Measurements from ENCODE around the gene HRK. TPM values are rescaled to one million over a fixed set of nuclear protein-coding genes. Genes with fewer than 3 reads are reported as not detected.

The HRK gene
- polyA plus RNA-seq, 4 donors = 0.32 to 0.72 (median 0.58) TPM

DNA sequence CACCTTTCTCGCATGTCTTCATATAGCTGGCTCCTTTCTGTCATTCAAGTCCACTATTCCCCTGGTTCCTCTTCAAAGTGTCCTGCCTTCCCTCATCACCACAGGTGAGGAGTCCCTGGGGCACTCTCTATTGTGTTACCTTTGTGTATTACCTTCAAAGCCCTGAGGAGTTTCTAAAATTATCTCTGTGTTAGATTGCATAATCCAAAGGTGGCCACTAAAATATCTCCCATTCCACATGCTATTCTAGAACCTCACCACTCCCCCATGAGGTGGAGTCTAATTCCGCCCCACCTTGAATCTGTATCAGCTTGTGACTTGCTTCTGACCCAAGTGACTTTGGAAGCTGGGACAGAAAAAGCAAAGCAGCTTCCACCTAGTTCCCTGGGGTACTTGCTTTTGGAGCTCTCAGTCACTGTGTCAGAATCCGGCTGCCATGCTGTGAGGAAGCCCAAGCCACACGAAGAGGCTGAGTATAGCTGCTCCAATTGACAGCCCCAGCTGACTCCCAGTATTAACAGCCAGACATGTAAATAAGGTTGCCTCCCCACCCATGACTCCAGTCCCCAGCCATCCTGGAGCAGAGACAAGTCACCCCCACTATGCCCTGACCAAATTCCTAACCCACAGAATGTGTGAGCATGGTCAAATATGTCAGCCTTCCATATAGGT is 6.8 kb downstream of the HRK start:
- DNase-seq (ENCODE audit: low read depth in 4 of 4, low spot score in 3 of 4) = no peak

- no peak for DNase-seq (ENCODE audit: low read depth in 4 of 4, low spot score in 3 of 4)
Measured at GRCh38 chr12:116870306-116870705, 10.9 kb downstream of the HRK start.

DNA sequence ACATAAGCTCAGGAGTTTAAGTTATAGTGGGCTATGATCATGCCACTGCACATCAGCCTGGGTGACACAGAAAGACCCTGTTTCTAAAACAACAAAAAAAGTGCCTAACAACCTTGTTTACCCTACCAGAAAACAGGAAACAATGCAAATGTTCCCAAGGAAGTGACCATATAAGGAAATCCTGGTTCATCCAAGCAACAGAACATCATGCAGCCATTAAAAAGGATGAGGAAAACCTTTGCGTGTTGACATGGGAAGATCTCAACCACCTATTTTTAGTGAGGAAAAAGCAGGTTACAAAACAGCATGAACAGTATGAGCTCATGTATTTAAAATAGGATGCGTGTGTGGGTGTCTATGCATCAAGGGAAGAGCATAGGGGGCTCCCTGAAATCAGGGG is 13.7 kb downstream of the HRK start:
- DNase-seq (ENCODE audit: low read depth in 4 of 4, low spot score in 3 of 4) = no peak

GRCh38 chr12:116864371-116865160 is 16.7 kb downstream of the HRK start:
- DNase-seq (ENCODE audit: low read depth in 4 of 4, low spot score in 3 of 4) = no peak

- DNase-seq (ENCODE audit: low read depth in 4 of 4, low spot score in 3 of 4) = no peak
Measured at GRCh38 chr12:116863275-116863767, 17.9 kb downstream of the HRK start.

DNA sequence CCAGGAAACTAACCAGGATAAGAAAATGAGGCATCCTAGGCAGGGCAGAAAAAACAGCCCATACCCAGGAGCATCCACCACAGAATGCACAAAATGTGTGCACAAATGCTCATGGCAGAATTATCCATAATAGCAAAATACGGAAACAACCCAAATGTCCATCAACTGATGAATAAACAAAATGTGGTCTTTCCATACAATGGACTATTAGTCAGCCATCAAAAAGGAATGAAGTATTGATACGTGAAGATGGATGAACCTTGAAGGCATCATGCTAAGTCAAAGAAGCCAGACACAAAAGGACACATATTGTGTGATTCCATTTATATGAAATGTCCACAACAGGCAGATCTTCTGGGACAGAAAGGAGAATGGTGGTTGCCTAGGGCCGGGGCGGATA is 19.1 kb downstream of the HRK start:
- no peak for DNase-seq (ENCODE audit: low read depth in 4 of 4, low spot score in 3 of 4)

DNA sequence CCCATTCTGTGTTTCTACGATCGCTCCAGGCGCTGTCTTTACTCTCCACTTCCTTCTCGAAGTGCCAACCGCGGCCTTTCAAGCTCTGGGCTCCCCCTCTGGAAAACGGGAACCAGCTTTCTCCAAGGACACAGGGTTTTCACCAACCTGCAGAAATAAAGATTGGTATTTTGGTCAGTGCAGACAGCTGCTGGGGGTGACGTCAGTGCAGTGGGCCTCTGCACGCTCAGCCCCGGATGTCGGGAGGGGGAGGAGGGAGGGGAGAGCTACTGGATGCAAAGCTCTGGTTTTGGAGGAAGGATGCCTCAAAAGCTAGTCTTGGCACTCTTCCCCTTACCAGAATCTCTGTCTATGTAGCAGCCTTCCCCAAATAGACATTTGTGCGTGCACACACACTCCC is 19.9 kb downstream of the HRK start:
- DNase-seq (ENCODE audit: low read depth in 4 of 4, low spot score in 3 of 4) = no peak

- DNase-seq (ENCODE audit: low read depth in 4 of 4, low spot score in 3 of 4) = no peak
Measured at GRCh38 chr12:116860263-116860662, 21.0 kb downstream of the HRK start.

- no peak for DNase-seq (ENCODE audit: low read depth in 4 of 4, low spot score in 3 of 4)
Measured at GRCh38 chr12:116859079-116859478, 22.2 kb downstream of the HRK start.

GRCh38 chr12:116856729-116857128 is 24.5 kb downstream of the HRK start:
- no peak for DNase-seq (ENCODE audit: low read depth in 4 of 4, low spot score in 3 of 4)

- no peak for DNase-seq (ENCODE audit: low read depth in 4 of 4, low spot score in 3 of 4)
Measured at GRCh38 chr12:116855744-116856470, 25.3 kb downstream of the HRK start.

DNA sequence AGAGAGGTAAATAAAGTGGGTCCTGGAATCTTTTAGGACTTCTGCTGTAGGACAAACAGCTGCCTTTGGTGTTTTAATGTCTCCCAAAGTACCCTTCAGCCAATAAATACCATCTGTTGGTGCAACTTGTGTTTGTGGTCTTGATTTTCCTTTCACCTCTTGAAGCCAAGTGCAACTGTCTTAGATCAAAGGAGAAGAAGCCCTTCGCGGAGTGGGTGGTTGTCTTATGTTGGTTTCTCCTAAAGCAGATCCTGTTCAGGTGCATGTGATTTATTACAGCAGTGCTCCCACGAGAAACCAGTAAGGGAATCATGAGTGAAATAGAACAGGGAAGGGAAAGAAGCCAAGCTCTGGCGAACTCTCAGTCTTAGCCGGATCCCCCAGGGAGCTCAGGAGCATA is 27.7 kb downstream of the HRK start:
- DNase-seq (ENCODE audit: low read depth in 4 of 4, low spot score in 3 of 4) = no peak

GRCh38 chr12:116852303-116852702 is 28.9 kb downstream of the HRK start:
- no peak for DNase-seq (ENCODE audit: low read depth in 4 of 4, low spot score in 3 of 4)

DNA sequence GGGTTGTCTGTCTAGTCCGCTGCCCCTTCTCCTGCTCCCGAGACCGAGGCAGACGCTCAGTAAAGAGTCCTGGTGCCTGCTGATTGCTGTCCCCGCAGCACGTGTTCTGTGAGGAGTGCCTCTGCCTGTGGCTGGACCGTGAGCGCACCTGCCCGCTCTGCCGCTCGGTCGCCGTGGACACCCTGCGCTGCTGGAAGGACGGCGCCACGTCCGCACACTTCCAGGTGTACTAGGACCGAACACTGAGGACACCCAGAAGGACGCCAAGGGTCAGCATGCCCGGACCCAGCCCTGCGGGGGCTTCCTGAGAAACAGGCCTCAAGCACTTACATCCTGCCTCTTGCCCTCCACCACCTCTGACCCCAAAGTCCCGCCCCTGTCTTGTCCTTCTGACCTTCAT is 32.0 kb downstream of the HRK start:
- DNase-seq (ENCODE audit: low read depth in 4 of 4, low spot score in 3 of 4) = no peak

- no peak for DNase-seq (ENCODE audit: low read depth in 4 of 4, low spot score in 3 of 4)
Measured at GRCh38 chr12:116843085-116843484, 38.2 kb downstream of the HRK start.

DNA sequence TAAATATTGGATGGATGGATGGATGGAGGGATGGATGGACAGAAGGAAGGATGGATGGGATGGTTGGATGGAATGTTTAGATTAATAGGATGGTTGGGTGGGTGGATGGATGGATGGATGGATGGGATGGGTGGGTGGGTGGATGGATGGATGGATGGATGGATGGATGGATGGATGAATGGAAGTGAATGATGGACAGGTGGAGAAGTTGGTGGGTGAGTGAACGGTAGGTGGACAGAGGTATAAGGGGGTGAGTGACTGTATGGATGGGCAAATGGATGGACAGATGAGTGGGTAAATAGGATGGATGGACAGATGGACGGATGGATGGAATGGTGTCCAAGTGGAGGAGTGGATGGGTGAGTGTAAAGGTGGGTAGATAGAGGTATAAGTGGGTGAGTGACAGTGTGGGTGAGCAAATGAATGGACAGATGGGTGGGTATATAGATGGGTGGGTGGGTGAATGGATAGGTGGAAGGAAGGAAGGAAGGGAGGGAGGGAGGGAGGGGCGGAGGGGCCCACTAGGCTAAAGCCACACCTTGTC is 41.9 kb downstream of the HRK start:
- no peak for DNase-seq (ENCODE audit: low read depth in 4 of 4, low spot score in 3 of 4)

GRCh38 chr12:116838365-116838764 is 42.9 kb downstream of the HRK start:
- DNase-seq (ENCODE audit: low read depth in 4 of 4, low spot score in 3 of 4) = no peak

DNA sequence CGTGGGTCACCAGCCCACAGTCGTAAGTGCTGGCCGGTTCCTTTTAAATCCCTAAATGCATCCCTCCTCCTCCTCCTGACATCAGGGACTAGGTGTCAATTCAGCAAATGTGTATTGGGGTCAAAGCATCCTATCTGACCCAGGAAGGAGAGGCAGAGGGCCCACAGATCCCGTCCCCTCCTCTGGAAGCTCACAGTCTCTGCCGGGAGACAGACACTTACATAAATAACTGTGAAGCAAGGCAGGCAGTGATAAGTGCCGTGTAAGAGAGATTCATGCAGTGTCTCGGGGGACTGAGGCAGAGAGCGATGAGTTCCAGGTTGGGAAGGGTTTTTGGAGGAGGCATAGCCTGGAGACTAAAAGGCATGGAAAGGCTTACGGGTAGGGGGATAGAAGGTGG is 44.1 kb downstream of the HRK start:
- no peak for DNase-seq (ENCODE audit: low read depth in 4 of 4, low spot score in 3 of 4)

- DNase-seq (ENCODE audit: low read depth in 4 of 4, low spot score in 3 of 4) = no peak
Measured at GRCh38 chr12:116835484-116835883, 45.8 kb downstream of the HRK start.

GRCh38 chr12:116833474-116833873 is 47.8 kb downstream of the HRK start:
- DNase-seq (ENCODE audit: low read depth in 4 of 4, low spot score in 3 of 4) = no peak

GRCh38 chr12:116832353-116832752 is 48.9 kb downstream of the HRK start:
- no peak for DNase-seq (ENCODE audit: low read depth in 4 of 4, low spot score in 3 of 4)
